NCI-H1417 (cell line): Measurements from ENCODE around the gene KMT2D.

ENCODE experiments used
- DNase-seq, 3 experiments: peaks; one replicate each; lab custom pipeline; 2025; lab: John Stamatoyannopoulos, UW

The KMT2D gene, protein sequence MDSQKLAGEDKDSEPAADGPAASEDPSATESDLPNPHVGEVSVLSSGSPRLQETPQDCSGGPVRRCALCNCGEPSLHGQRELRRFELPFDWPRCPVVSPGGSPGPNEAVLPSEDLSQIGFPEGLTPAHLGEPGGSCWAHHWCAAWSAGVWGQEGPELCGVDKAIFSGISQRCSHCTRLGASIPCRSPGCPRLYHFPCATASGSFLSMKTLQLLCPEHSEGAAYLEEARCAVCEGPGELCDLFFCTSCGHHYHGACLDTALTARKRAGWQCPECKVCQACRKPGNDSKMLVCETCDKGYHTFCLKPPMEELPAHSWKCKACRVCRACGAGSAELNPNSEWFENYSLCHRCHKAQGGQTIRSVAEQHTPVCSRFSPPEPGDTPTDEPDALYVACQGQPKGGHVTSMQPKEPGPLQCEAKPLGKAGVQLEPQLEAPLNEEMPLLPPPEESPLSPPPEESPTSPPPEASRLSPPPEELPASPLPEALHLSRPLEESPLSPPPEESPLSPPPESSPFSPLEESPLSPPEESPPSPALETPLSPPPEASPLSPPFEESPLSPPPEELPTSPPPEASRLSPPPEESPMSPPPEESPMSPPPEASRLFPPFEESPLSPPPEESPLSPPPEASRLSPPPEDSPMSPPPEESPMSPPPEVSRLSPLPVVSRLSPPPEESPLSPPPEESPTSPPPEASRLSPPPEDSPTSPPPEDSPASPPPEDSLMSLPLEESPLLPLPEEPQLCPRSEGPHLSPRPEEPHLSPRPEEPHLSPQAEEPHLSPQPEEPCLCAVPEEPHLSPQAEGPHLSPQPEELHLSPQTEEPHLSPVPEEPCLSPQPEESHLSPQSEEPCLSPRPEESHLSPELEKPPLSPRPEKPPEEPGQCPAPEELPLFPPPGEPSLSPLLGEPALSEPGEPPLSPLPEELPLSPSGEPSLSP (N-terminal part only)

DNA sequence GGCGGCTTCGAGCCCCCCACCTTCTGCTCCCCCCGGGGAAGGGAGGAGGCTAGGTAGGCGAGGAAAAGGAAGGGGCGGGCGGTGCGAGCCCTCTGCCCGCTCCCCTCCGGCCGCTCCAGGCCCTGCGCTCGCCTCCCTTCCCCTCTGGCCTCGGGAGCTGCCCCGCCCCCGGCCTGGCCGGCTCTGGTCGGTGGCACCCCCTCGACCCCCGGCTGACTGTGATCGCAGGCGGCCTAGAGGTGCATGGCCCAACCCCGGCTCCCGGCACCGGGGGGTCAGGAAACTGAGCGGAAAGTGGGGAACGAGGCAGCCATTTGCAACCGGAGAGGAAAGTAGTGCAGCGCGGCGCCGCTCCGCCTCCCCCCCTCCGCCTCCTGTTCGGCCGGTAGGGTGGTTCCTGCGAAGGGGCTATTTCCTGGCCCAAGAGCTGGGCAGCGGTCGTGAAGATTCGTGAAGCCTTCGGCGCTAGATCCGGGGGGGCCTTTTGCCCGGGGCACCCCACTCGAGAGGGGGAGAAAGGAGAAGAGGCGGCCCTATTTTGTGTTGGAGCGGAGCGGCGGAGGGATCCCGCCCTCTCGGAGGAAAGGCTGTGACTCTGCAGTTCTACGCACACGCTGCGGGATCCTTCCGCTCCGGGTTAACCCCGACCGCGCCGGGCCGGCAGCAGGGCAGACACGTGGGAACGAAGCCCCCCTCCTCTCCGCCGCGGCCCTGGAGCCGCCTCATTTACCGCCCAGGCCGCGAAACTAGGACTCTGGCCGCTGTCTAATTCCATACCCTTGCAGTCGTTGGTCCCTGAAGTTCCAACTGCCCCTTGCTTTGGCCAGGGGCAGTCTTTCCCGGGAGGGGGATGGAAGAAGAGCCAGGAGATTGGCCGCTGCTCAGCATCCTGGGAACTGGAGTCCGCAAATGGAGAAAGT is at the start of gene KMT2D:
KMT2D (minus strand) TSS at position 558 of the 920 bp plus-strand sequence. CDS start 5,470 bp downstream, outside the sequence.
- peak; percentile 95 to 99 (median 97) for DNase-seq

GRCh38 chr12:49109641-49110463 is 49.3 kb upstream of the KMT2D start:
- peak; percentile 26 to 73 (median 68) for DNase-seq

- DNase-seq: no peak
These were observed 48.4 kb upstream of the KMT2D start for GRCh38 chr12:49108958-49109404.

DNA sequence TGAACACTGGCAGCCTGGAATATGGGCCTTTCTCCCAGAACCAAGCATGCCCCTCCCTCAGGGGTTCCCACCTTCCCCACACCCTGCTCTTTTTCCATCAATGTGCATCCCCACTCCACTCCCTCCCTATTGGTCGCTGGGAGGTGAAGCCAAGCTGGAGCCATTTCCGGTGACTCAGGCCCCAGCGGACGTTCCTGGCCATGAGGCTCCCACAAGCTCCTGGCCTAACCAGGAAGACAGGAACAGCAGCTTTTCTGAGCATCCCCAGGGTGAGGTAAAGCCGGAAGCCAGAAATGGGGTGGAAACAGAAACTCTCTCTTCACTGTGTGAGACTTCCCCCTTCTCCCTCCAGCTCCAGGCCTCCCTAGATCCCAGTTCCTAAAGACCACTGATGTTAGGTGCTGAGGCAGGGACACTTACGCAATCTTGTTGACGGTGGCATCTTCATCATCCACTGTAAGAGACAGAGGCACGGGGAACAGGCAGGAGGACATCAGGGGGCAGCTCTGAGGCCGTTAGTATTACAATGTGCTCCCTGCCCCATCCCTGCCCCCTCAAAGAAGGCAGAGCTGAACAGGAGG is 45.0 kb upstream of the KMT2D start:
- DNase-seq: no peak

- DNase-seq: no peak
These were observed 44.2 kb upstream of the KMT2D start for GRCh38 chr12:49104822-49105221.

DNA sequence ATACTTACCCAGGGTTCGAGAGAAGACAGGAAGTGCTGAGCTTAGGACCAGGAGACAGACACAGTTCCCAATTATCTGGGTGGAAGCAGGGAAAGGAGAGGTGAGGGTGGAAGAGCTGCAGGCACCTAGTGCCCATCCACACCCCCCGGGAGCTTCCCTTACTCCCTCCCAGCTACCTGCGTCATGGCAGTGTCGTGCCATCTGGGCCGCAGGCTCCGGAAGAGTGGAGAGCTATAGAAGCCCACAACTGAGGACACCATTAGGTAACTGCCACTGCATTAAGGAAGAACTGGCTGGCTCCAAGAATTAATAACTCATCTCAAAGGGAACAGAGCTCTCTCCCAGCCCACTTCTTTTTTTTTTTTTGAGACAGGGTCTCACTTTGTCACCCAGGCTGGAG is 39.8 kb upstream of the KMT2D start:
- DNase-seq: no peak

DNA sequence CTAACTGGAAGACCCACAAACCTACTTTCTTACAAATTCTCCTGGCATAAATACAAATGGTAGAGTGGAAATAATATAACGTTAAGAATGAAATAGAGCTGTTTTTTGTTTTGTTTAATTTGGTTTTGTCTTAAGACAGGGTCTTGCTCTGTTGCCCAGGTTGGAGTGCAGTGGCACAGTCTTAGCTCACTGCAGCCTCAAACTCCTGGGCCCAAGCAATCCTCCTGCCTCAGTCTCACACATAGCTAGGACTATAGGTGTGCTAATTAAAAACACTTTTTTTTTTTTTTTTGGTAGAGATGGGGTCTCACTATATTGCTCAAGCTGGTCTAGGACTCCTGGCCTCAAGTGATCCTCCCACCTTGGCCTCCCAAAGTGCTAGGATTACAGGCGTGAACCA is 38.1 kb upstream of the KMT2D start:
- DNase-seq: no peak

DNA sequence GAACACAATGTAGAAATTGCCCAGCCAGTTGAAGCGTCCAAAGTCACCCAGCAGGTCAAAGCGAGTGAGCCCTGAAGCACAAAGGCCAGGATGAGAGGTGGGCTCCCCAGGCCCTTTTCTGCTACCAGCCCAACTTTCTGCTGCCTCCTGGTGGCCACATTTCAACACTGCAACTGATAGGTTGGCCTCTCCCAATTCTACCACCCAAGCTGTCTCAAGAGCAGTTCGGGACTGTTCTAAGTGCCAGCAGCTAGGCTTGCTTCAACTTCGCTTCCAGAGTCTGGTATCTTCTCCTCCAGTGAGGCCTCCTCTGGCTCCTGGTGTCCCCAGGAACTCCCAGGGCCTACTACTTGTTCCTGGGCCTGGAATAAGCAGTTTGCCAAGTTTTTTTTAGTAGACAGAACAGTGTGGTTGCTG is 37.4 kb upstream of the KMT2D start:
- DNase-seq: peak in 2 of 3 experiments; percentile 48 to 66

GRCh38 chr12:49097381-49097780 is 36.8 kb upstream of the KMT2D start:
- DNase-seq: no peak

DNA sequence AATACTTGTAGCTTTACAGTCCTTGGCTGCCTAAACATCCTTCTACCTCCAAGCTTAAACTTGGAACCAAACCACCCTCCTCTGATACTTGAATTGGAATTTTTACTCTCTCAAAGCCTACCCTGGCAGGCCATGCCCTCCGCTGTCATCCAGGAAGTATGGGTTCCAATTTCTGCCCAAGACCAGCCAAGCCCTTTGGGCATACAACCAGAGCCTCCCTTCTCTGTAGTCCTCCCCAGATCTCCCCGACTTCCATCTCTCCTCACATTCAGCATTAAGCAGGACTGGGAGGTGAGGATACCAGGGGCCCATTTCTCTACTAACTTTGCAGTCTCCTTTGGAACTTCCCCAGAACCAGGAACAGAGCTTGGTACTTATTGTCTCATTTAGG is 34.4 kb upstream of the KMT2D start:
- DNase-seq: no peak

DNA sequence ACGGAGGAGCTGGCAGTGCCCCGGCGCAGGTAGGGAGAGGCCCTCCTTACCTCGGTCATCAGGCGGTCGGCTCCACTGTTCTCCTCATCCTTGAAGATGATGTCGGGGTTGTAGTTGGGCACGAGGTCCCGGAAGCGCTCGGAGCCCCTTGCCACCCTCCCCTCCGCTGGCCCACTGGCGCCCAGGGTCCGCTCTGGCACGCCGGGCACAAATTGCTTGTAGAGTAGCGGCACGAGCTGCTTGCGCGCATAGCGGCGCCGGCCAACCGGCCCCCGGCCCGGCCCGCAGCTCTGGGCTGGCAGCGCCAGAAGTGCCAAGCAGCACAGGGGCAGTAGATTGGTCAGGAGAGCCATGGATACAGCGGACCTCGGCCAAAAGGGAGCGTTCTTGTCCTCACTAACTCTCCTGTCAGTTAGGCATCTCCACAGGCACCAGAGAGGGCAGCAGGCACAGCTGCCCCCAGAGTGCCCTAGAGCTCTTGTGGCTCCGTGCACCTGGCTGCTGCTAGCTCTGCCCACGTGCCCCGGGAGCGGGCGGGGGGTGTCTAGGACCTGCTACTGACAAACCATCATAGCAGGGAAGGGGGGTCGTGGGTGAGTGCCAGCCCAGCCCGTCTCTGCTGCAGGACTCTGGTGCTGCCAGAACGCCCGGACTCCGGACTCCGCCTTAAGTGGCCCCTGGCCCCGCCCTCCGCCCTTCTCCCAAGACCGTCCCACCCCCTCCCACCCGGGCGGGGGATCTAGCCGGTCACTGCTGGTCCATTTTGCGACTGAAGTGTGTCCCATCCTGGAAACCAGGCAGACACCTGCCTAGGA is 33.8 kb upstream of the KMT2D start, which contains the start of gene DHH:
DHH (minus strand) TSS at position 642 of the 815 bp plus-strand sequence; CDS start at position 353, 289 bp downstream.
- peak; percentile 53 to 81 (median 78) for DNase-seq

- DNase-seq: peak; percentile 21 to 72 (median 62)
These were observed 33.2 kb upstream of the KMT2D start for GRCh38 chr12:49093792-49094159.

DNA sequence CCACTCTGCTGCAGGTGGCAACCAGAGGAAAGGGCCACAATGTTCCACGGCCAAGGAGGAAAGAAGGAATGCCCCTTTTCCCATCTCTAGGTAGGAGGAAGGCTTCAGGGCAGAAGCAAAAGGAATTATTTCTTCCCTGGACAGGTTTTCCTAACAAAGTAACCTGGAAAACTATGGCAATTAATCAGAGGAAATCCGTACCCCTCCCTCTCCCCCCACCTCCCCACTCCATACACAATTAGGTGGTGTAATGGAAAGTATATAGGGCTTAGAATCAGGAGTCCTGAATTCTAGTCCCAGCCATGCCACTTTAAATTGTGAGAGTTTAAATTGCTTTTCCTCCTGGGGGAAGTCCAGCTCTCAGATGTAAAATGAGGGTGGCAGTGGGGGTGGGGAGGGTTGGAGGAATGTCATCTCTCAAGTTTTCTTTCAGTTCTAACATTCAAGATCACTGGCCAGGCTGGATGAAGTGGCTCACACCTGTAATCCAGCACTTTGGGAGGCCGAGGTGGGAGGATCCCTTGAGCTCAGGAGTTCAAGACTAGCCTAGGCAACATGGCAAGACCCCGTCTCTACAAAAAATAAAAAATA is 32.3 kb upstream of the KMT2D start:
- DNase-seq: no peak

GRCh38 chr12:49092086-49092815 is 31.7 kb upstream of the KMT2D start:
- peak; percentile 47 to 63 (median 59) for DNase-seq

GRCh38 chr12:49091836-49092085 is 31.2 kb upstream of the KMT2D start:
- no peak for DNase-seq

DNA sequence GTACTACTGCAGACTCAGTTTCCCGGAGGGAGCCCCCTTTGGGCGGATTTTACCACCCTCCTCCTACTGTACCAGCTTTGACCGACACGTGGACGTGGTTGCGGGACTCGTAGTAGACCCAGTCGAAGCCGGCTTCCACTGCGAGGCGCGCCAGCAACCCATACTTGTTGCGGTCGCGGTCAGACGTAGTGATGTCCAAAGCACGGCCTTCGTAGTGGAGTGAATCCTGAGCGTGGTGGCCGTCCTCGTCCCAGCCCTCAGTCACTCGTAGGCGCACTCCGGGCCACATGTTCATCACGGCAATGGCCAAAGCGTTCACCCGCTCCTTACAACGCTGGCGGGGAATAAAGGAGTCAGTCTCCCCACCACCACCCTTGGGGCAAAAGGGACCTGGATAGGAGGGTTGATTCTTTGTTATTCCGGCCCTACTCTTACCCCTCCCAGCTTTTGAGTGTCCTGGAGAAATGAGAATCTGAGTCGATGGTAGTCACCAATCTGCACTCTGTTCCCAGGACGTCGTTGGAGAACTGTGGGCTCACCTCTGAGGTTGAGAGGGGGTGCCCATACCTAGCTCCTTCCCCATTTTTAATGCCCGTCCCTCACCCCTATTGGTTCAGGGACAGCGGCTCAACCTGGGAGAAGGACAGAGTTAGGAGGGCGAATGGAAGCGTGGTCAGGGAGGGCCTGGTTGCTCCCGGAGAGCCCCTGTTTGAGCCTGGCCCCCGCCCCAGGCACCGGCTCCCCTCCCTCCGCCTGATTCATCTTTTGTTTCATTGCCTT is 30.7 kb upstream of the KMT2D start:
- no peak for DNase-seq
